ENCODE measurements around the gene NAALADL2. TPM values are rescaled to one million over a fixed set of nuclear protein-coding genes. Genes with fewer than 3 reads are reported as not detected.
"Not testable (repeated sequence)": the region's sequence is repeated elsewhere in the genome, so short reads cannot be mapped to it uniquely, and the experiment has no call there.

Gene NAALADL2
- total RNA-seq, 5 donors from 2014 or later (not counting 1 experiment from before 2014, with no cell fraction given) = 0.13 to 1.4 (median 0.36) TPM; not detected in 1

DNA sequence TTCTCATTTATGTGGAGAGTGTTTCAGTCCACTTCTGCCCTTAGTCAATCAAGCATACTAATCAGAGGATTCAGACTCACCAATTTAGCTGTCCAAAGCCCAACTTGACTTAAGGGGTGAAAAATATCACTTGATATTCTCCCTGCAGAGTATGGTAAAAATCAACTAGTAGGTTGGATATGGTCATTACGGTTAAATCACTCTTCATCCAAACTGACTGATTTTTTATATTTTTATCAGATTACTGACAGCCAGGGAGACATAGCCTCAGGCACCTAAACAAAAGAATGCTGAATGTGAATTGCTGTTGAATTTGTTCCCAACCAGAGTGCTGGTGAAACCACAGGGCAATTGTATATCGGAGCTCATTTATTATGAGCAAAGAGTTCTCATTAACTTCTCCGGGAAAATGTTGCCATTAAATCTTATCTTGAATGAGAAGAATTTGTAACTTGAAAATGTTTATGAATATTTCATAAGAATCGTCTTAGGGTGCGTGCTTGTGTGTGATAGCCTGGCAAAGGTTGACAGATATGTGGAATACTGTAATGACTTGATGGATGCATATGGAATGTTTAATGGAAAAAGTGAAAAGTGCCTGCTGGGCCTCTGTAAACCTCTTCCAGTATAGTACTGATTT, 411.2 kb downstream of the NAALADL2 start:
- Mint-ChIP-seq H3K27ac (no peak overlapping the region), H3K4me3 (no peak overlapping the region), H3K36me3 (no peaks in the 10 kb centered on the region), H3K9me3 (peaks cover 0 to under 1% (median 0%) of the 10 kb centered on the region in 3 donors), H3K27me3 (no peaks in the 10 kb centered on the region), H3K4me1 (no peaks in the 10 kb centered on the region)
- Histone ChIP-seq H3K4me1 (ENCODE audit: control insufficient read depth in 1 of 2, extremely low read depth in 1 of 2, insufficient read depth in 2 of 2, low read length in 2 of 2) (no peaks in the 10 kb centered on the region), H3K9me3 (no peaks in the 10 kb centered on the region), H3K4me3 (ENCODE audit: control insufficient read depth in 1 of 2, extremely low read depth in 1 of 2, low read length in 1 of 2) (no peak overlapping the region), H3K27me3 (replicated peaks in 1 of 2; ENCODE audit: control insufficient read depth in 2 of 2, extremely low read depth in 1 of 2, insufficient read depth in 2 of 2, low read length in 1 of 2) (no peaks in the 10 kb centered on the region), H3K27ac (ENCODE audit: low read length) (no peak overlapping the region), H3K36me3 (ENCODE audit: control insufficient read depth in 2 of 2, extremely low read depth in 1 of 2, insufficient read depth in 1 of 2, low read length in 1 of 2) (no peaks in the 10 kb centered on the region)
- WGBS (ENCODE audit: insufficient coverage) = 91% methylated on average over 3 of the region's 5 CpGs
- ChIA-PET CTCF (no interaction called here), POLR2A (no interaction called here)
- no peak for DNase-seq
- ATAC-seq (replicated peaks in 1 of 4) = no peak

DNA sequence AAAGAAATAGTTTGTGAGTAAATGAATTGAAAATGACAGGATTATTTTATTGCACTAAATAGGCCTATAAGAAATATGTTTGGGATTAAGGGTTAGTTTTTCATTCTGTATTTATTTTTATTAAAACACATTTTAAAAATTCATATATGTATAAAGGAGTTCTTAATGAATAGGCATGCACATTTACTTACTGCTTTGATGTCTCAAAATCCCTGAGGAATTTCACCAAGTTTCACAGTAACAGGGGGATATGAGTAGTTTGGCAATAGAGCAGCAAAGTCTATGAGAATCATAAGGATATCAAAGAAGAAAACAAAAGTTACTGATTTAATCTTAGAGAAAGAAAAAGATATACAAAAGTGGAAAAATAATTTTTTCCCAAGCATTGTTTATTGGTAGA, 411.7 kb downstream of the NAALADL2 start:
- H3K27me3 ChIP-seq (replicated peaks in 1 of 2; ENCODE audit: control insufficient read depth in 2 of 2, extremely low read depth in 1 of 2, insufficient read depth in 2 of 2, low read length in 1 of 2) = no peaks in the 10 kb centered on the region

DNA sequence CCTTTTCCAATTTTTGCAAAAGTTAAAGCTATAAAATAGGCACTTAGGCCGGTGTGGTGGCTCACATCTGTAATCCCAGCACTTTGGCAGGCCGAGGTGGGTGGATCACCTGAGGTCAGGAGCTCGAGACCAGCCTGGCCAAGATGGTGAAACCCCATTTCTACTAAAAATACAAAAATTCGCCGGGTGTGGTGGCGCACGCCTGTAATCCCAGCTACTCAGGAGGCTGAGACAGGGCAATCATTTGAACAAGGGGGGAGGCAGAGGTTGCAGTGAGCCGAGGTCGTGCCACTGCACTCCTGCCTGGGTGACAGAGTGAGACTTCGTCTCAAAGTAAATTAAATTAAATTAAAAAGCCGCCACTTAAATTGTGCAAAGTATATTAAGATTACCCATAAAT, 412.3 kb downstream of the NAALADL2 start:
- H3K27me3 Mint-ChIP-seq; H3K4me1 ChIP-seq (ENCODE audit: control insufficient read depth in 1 of 2, extremely low read depth in 1 of 2, insufficient read depth in 2 of 2, low read length in 2 of 2); ATAC-seq (replicated peaks in 1 of 4); DNase-seq; H3K27ac Mint-ChIP-seq; H3K9me3 ChIP-seq; POLR2A ChIA-PET; H3K27ac ChIP-seq (ENCODE audit: low read length); H3K4me1 Mint-ChIP-seq; CTCF ChIA-PET; H3K9me3 Mint-ChIP-seq; H3K27me3 ChIP-seq (replicated peaks in 1 of 2; ENCODE audit: control insufficient read depth in 2 of 2, extremely low read depth in 1 of 2, insufficient read depth in 2 of 2, low read length in 1 of 2); H3K4me3 Mint-ChIP-seq; H3K36me3 ChIP-seq (ENCODE audit: control insufficient read depth in 2 of 2, extremely low read depth in 1 of 2, insufficient read depth in 1 of 2, low read length in 1 of 2); H3K36me3 Mint-ChIP-seq; H3K4me3 ChIP-seq (ENCODE audit: control insufficient read depth in 1 of 2, extremely low read depth in 1 of 2, low read length in 1 of 2): not testable (repeated sequence)
- 75% methylated on average over 2 of the region's 11 CpGs for WGBS (ENCODE audit: insufficient coverage)

More for the DNA sequence above, 411.7 kb downstream of the NAALADL2 start:
- Histone ChIP-seq H3K9me3 (no peaks in the 10 kb centered on the region), H3K4me3 (ENCODE audit: control insufficient read depth in 1 of 2, extremely low read depth in 1 of 2, low read length in 1 of 2) (no peak overlapping the region), H3K27ac (ENCODE audit: low read length) (no peak overlapping the region), H3K36me3 (ENCODE audit: control insufficient read depth in 2 of 2, extremely low read depth in 1 of 2, insufficient read depth in 1 of 2, low read length in 1 of 2) (no peaks in the 10 kb centered on the region), H3K4me1 (ENCODE audit: control insufficient read depth in 1 of 2, extremely low read depth in 1 of 2, insufficient read depth in 2 of 2, low read length in 2 of 2) (no peaks in the 10 kb centered on the region)
- Mint-ChIP-seq H3K4me3 (no peak overlapping the region), H3K4me1 (no peaks in the 10 kb centered on the region), H3K27ac (no peak overlapping the region), H3K27me3 (no peaks in the 10 kb centered on the region), H3K36me3 (no peaks in the 10 kb centered on the region), H3K9me3 (peaks cover 0 to 3% (median 0%) of the 10 kb centered on the region in 3 donors)
- DNase-seq (no peak), ATAC-seq (replicated peaks in 1 of 4) (no peak)
- POLR2A ChIA-PET = no interaction called here
- CTCF ChIA-PET = no interaction called here

DNA sequence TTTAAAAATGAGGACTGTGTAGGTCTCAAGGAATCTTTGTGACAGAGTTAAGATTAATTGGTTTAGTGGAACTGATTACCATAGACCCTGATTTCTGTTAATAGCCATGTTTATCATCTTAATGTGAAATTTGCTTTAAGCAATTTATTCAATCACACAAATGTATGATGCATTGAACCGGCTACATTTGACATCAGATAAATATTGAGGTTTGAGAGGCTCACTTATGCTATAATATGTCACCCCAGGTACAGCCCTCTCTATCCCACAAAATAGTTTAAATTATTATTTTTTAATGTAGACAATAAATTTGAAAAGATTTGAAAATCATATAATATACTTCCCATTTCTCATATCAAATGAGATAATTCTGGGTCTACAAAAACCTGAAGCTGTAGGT, 413.3 kb downstream of the NAALADL2 start:
- H3K36me3 ChIP-seq (ENCODE audit: control insufficient read depth in 2 of 2, extremely low read depth in 1 of 2, insufficient read depth in 1 of 2, low read length in 1 of 2) = no peaks in the 10 kb centered on the region
- H3K27ac ChIP-seq (ENCODE audit: low read length) = no peak overlapping the region
- H3K27me3 Mint-ChIP-seq = no peaks in the 10 kb centered on the region
- no peaks in the 10 kb centered on the region for H3K36me3 Mint-ChIP-seq
- WGBS (ENCODE audit: insufficient coverage) = no CpG with 5 or more reads among the region's 1 CpG
- H3K4me1 Mint-ChIP-seq = no peaks in the 10 kb centered on the region
- no peak overlapping the region for H3K27ac Mint-ChIP-seq
- no peak for DNase-seq
- ATAC-seq (replicated peaks in 1 of 4) = no peak
- H3K4me3 Mint-ChIP-seq = no peak overlapping the region
- POLR2A ChIA-PET = no interaction called here
- no peaks in the 10 kb centered on the region for H3K4me1 ChIP-seq (ENCODE audit: control insufficient read depth in 1 of 2, extremely low read depth in 1 of 2, insufficient read depth in 2 of 2, low read length in 2 of 2)
- H3K9me3 Mint-ChIP-seq = peaks cover 0 to 3% (median 0%) of the 10 kb centered on the region in 3 donors
- CTCF ChIA-PET = no interaction called here
- H3K27me3 ChIP-seq (replicated peaks in 1 of 2; ENCODE audit: control insufficient read depth in 2 of 2, extremely low read depth in 1 of 2, insufficient read depth in 2 of 2, low read length in 1 of 2) = no peaks in the 10 kb centered on the region
- no peaks in the 10 kb centered on the region for H3K9me3 ChIP-seq
- no peak overlapping the region for H3K4me3 ChIP-seq (ENCODE audit: control insufficient read depth in 1 of 2, extremely low read depth in 1 of 2, low read length in 1 of 2)

DNA sequence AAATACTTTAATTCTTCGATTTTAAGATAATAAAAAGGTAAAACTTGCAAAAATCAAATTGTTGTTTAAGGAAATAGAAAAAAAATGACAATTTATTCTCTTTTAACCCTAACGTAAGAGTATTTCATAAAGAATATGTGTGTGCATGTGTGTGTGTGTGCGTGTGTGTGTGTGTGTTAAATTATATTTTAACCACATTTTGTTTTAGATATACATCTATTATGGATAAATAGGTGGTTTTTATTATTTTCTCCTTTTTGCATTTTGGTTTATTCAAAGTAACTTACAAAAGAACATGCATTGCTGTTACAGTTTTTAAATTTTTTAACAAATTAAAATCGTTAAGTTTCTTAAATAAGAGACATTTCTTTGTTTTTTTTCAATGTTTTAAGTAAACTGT, 414.4 kb downstream of the NAALADL2 start:
- ChIA-PET CTCF (no interaction called here), POLR2A (no interaction called here)
- Mint-ChIP-seq H3K36me3 (no peaks in the 10 kb centered on the region), H3K4me1 (no peaks in the 10 kb centered on the region), H3K27me3 (no peaks in the 10 kb centered on the region), H3K27ac (no peak overlapping the region), H3K4me3 (no peak overlapping the region), H3K9me3 (peaks cover 0 to 3% (median 0%) of the 10 kb centered on the region in 3 donors)
- no CpG with 5 or more reads among the region's 4 CpGs for WGBS (ENCODE audit: insufficient coverage)
- Histone ChIP-seq H3K36me3 (ENCODE audit: control insufficient read depth in 2 of 2, extremely low read depth in 1 of 2, insufficient read depth in 1 of 2, low read length in 1 of 2) (no peaks in the 10 kb centered on the region), H3K4me1 (ENCODE audit: control insufficient read depth in 1 of 2, extremely low read depth in 1 of 2, insufficient read depth in 2 of 2, low read length in 2 of 2) (no peaks in the 10 kb centered on the region), H3K9me3 (no peaks in the 10 kb centered on the region), H3K27ac (ENCODE audit: low read length) (no peak overlapping the region), H3K4me3 (ENCODE audit: control insufficient read depth in 1 of 2, extremely low read depth in 1 of 2, low read length in 1 of 2) (no peak overlapping the region), H3K27me3 (replicated peaks in 1 of 2; ENCODE audit: control insufficient read depth in 2 of 2, extremely low read depth in 1 of 2, insufficient read depth in 2 of 2, low read length in 1 of 2) (no peaks in the 10 kb centered on the region)
- ATAC-seq (replicated peaks in 1 of 4) (no peak), DNase-seq (no peak)

DNA sequence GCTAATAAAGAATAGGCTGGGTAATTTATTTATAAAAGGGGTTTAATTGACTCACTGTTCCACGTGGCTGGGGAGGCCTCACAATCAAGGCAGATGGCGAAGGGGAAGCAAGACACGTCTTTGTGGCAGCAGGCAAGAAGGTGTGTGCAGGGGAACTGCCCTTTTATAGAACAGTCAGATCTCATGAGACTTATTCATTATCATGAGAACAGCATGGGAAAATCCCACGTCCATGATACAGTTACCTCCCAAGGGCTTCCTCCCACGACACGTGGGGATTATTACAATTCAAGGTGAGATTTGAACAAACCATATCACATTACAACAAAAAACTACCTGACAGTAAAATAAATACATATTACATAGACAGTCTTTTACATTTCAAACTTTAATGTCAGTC, 414.9 kb downstream of the NAALADL2 start:
- no peak for ATAC-seq (replicated peaks in 1 of 4)
- no peaks in the 10 kb centered on the region for H3K36me3 ChIP-seq (ENCODE audit: control insufficient read depth in 2 of 2, extremely low read depth in 1 of 2, insufficient read depth in 1 of 2, low read length in 1 of 2)
- Mint-ChIP-seq H3K4me1 (no peaks in the 10 kb centered on the region), H3K4me3 (no peak overlapping the region), H3K27ac (no peak overlapping the region), H3K27me3 (no peaks in the 10 kb centered on the region), H3K36me3 (no peaks in the 10 kb centered on the region), H3K9me3 (peaks cover 0 to 3% (median 0%) of the 10 kb centered on the region in 3 donors)
- no peaks in the 10 kb centered on the region for H3K9me3 ChIP-seq
- no peaks in the 10 kb centered on the region for H3K27me3 ChIP-seq (replicated peaks in 1 of 2; ENCODE audit: control insufficient read depth in 2 of 2, extremely low read depth in 1 of 2, insufficient read depth in 2 of 2, low read length in 1 of 2)
- no peaks in the 10 kb centered on the region for H3K4me1 ChIP-seq (ENCODE audit: control insufficient read depth in 1 of 2, extremely low read depth in 1 of 2, insufficient read depth in 2 of 2, low read length in 2 of 2)
- H3K4me3 ChIP-seq (ENCODE audit: control insufficient read depth in 1 of 2, extremely low read depth in 1 of 2, low read length in 1 of 2) = no peak overlapping the region
- ChIA-PET CTCF (no interaction called here), POLR2A (interaction anchor here in 1 of 2 donors (0.5 kb wide), 1 partner anchor 29 kb away, joined by 3 read pairs; no protein-coding TSS in a partner anchor)
- WGBS (ENCODE audit: insufficient coverage) = 80% methylated on average over 2 of the region's 6 CpGs
- H3K27ac ChIP-seq (ENCODE audit: low read length) = no peak overlapping the region
- no peak for DNase-seq
